ENCODE data around the gene SEPSECS.

SEPSECS gene

GRCh38 chr4:25159837-25160713, at the start of gene SEPSECS:
Gene SEPSECS, minus strand, starts transcription at chr4:25160449. Its CDS starts 80 bp downstream, at chr4:25160369.
- peak within 1 kb of the TSS; percentile 86 for H3K4me3 ChIP-seq (ENCODE audit: low read depth, low read length)

- H3K4me3 ChIP-seq (ENCODE audit: low read depth, low read length): no peak overlapping the region
Measured at GRCh38 chr4:25209702-25210101, 49.5 kb upstream of the SEPSECS start.

GRCh38 chr4:25207997-25208396, 47.7 kb upstream of the SEPSECS start:
- H3K4me3 ChIP-seq (ENCODE audit: low read depth, low read length): no peak overlapping the region

- H3K4me3 ChIP-seq (ENCODE audit: low read depth, low read length): no peak overlapping the region
Measured at GRCh38 chr4:25198713-25199112, 38.5 kb upstream of the SEPSECS start.

GRCh38 chr4:25190407-25190806, 30.2 kb upstream of the SEPSECS start:
- no peak overlapping the region for H3K4me3 ChIP-seq (ENCODE audit: low read depth, low read length)

- no peak overlapping the region for H3K4me3 ChIP-seq (ENCODE audit: low read depth, low read length)
Measured at GRCh38 chr4:25184056-25184455, 23.8 kb upstream of the SEPSECS start.

- no peak overlapping the region for H3K4me3 ChIP-seq (ENCODE audit: low read depth, low read length)
Measured at GRCh38 chr4:25182937-25183336, 22.7 kb upstream of the SEPSECS start.

GRCh38 chr4:25180524-25181131, 20.4 kb upstream of the SEPSECS start:
- no peak overlapping the region for H3K4me3 ChIP-seq (ENCODE audit: low read depth, low read length)

- no peak overlapping the region for H3K4me3 ChIP-seq (ENCODE audit: low read depth, low read length)
Measured at GRCh38 chr4:25178838-25179261, 18.6 kb upstream of the SEPSECS start.

GRCh38 chr4:25177147-25177546, 16.9 kb upstream of the SEPSECS start:
- no peak overlapping the region for H3K4me3 ChIP-seq (ENCODE audit: low read depth, low read length)

- no peak overlapping the region for H3K4me3 ChIP-seq (ENCODE audit: low read depth, low read length)
Measured at GRCh38 chr4:25174674-25175073, 14.4 kb upstream of the SEPSECS start.

- no peak overlapping the region for H3K4me3 ChIP-seq (ENCODE audit: low read depth, low read length)
Measured at GRCh38 chr4:25172961-25173915, 13.0 kb upstream of the SEPSECS start.

- no peak overlapping the region for H3K4me3 ChIP-seq (ENCODE audit: low read depth, low read length)
Measured at GRCh38 chr4:25171201-25171865, 11.1 kb upstream of the SEPSECS start.

- no peak overlapping the region for H3K4me3 ChIP-seq (ENCODE audit: low read depth, low read length)
Measured at GRCh38 chr4:25169446-25169845, 9.2 kb upstream of the SEPSECS start.

GRCh38 chr4:25165916-25166315, 5.7 kb upstream of the SEPSECS start:
- no peak overlapping the region for H3K4me3 ChIP-seq (ENCODE audit: low read depth, low read length)

GRCh38 chr4:25163196-25163595, 2.9 kb upstream of the SEPSECS start:
- no peak overlapping the region for H3K4me3 ChIP-seq (ENCODE audit: low read depth, low read length)

GRCh38 chr4:25162566-25162965, 2.3 kb upstream of the SEPSECS start:
- no peak overlapping the region for H3K4me3 ChIP-seq (ENCODE audit: low read depth, low read length)

GRCh38 chr4:25161593-25161950, 1.3 kb upstream of the SEPSECS start:
- H3K4me3 ChIP-seq (ENCODE audit: low read depth, low read length): no peak overlapping the region

- peak overlapping the region; percentile 86 for H3K4me3 ChIP-seq (ENCODE audit: low read depth, low read length)
Measured at GRCh38 chr4:25160714-25161592, 704 bp upstream of the SEPSECS start.

- no peak overlapping the region for H3K4me3 ChIP-seq (ENCODE audit: low read depth, low read length)
Measured at GRCh38 chr4:25158817-25159216, 1.4 kb downstream of the SEPSECS start.

Measured in iPS-11a (cell line).